HG02759 (cell line): ENCODE results near the gene C1orf141.
A peak's percentile ranks its signal among the peaks of the same experiment; 100 is the strongest.
"Not testable (repeated sequence)": the region's sequence is repeated elsewhere in the genome, so short reads cannot be mapped to it uniquely, and the experiment has no call there.

Experiments used
- ATAC-seq: cut with Tn5 transposase; IDR thresholded peaks from one replicate; pipeline ENCODE4 v1.9.1; 2021; ENCODE audit warnings: mild to moderate bottlenecking, moderate library complexity; ENCODE audit not compliant: unreplicated experiment

The C1orf141 gene

GRCh38 chr1:67089685-67090208 is 45.0 kb downstream of the C1orf141 start:
- ATAC-seq: no peak

- ATAC-seq: no peak
Observed at GRCh38 chr1:67088440-67088839, 46.3 kb downstream of the C1orf141 start.

GRCh38 chr1:67085326-67085725 is 49.4 kb downstream of the C1orf141 start:
- no peak for ATAC-seq

- no peak for ATAC-seq
Observed at GRCh38 chr1:67084765-67085318, 49.9 kb downstream of the C1orf141 start.

- no peak for ATAC-seq
Observed at GRCh38 chr1:67078291-67078690, 56.5 kb downstream of the C1orf141 start.

GRCh38 chr1:67077593-67077992 is 57.2 kb downstream of the C1orf141 start:
- no peak for ATAC-seq

- ATAC-seq: no peak
Observed at GRCh38 chr1:67072749-67073148, 62.0 kb downstream of the C1orf141 start.

GRCh38 chr1:67067655-67068054 is 67.1 kb downstream of the C1orf141 start:
- not testable (repeated sequence) for ATAC-seq

- ATAC-seq: no peak
Observed at GRCh38 chr1:67062412-67062811, 72.4 kb downstream of the C1orf141 start.

- no peak for ATAC-seq
Observed at GRCh38 chr1:67061266-67061665, 73.5 kb downstream of the C1orf141 start.

- ATAC-seq: no peak
Observed at GRCh38 chr1:67060811-67061218, 74.0 kb downstream of the C1orf141 start.

GRCh38 chr1:67059346-67059745 is 75.4 kb downstream of the C1orf141 start:
- ATAC-seq: no peak

GRCh38 chr1:67058761-67059160 is 76.0 kb downstream of the C1orf141 start:
- ATAC-seq: no peak

- ATAC-seq: no peak
Observed at GRCh38 chr1:67058242-67058641, 76.5 kb downstream of the C1orf141 start.

GRCh38 chr1:67053785-67054772 is 80.7 kb downstream of the C1orf141 start, which contains the start of gene SLC35D1:
TSS of gene SLC35D1 (minus strand) at chr1:67054148. CDS start at chr1:67054013, 135 bp downstream.
- peak; percentile 88 for ATAC-seq

- peak; percentile 48 for ATAC-seq
Observed at GRCh38 chr1:67053535-67053784, 81.3 kb downstream of the C1orf141 start.

GRCh38 chr1:67052741-67053534 is 81.8 kb downstream of the C1orf141 start:
- ATAC-seq: peak; percentile 4

- no peak for ATAC-seq
Observed at GRCh38 chr1:67051196-67051595, 83.6 kb downstream of the C1orf141 start.

GRCh38 chr1:67044631-67045270 is 90.0 kb downstream of the C1orf141 start:
- no peak for ATAC-seq

- no peak for ATAC-seq
Observed at GRCh38 chr1:67043366-67043765, 91.4 kb downstream of the C1orf141 start.
